ENCODE results near the gene TMEM259. TPM values are rescaled to one million over a fixed set of nuclear protein-coding genes. Genes with fewer than 3 reads are reported as not detected.

The TMEM259 gene
- total and polyA plus RNA-seq, 9 of the 15 experiments (the other 6 are each of a cell fraction or from before 2014, with no cell fraction given): 0.52 to 231 (median 63.6) TPM

- no peak for TF ChIP-seq MCM3 (IDR thresholded peaks at IDR 0.05)
- TF ChIP-seq IRF2 (CRISPR knock-in tag; IDR thresholded peaks at IDR 0.05): no peak
- TF ChIP-seq THRAP3 (IDR thresholded peaks at IDR 0.05; ENCODE audit: borderline replicate concordance): no peak
- no peak for TF ChIP-seq RAD21 (CRISPR knock-in tag; conservative IDR thresholded peaks at IDR 0.05 in 1 of 2, IDR thresholded peaks at IDR 0.05 in 1 of 2)
- no peak for TF ChIP-seq KLF6 (CRISPR knock-in tag; IDR thresholded peaks at IDR 0.05; ENCODE audit: borderline replicate concordance)
- TF ChIP-seq ZNF511 (CRISPR knock-in tag; IDR thresholded peaks at IDR 0.05): no peak
- no peak for TF ChIP-seq ADNP (tag; IDR thresholded peaks at IDR 0.05)
- TF ChIP-seq VEZF1 (CRISPR knock-in tag; IDR thresholded peaks at IDR 0.05): peak; percentile 97
- no peak for TF ChIP-seq MXD1 (CRISPR knock-in tag; IDR thresholded peaks at IDR 0.05; ENCODE audit: borderline replicate concordance, poor library complexity, severe bottlenecking)
- TF ChIP-seq NFYB (IDR thresholded peaks at IDR 0.05; ENCODE audit: extremely low read depth, insufficient read length): no peak
- peak; percentile 48; the same call in 1 of the 2 replicates for TF ChIP-seq RB1 (IDR thresholded peaks at IDR 0.05; ENCODE audit: low read depth)
- TF ChIP-seq ZNF639 (CRISPR knock-in tag; conservative IDR thresholded peaks at IDR 0.05 in 1 of 2, IDR thresholded peaks at IDR 0.05 in 1 of 2): 0 out of 4 replicates have a peak, but pooled peaks of 1 of the 2 experiments have one; percentile 50
- TF ChIP-seq HCFC1 (IDR thresholded peaks at IDR 0.05; ENCODE audit: low read depth, low read length): 0 out of 2 replicates have a peak, but pooled peaks have one; percentile 2
- TF ChIP-seq MLLT1 (IDR thresholded peaks at IDR 0.05): peak in 1 of 2 experiments; percentile 56; a peak in 1 of 4 replicates
- peak; percentile 46; the same call in 1 of the 2 replicates for TF ChIP-seq POLR2AphosphoS5 (IDR thresholded peaks at IDR 0.05; ENCODE audit: control insufficient read depth, insufficient read depth, low read depth, low read length)
These were observed 7.4 kb upstream of the TMEM259 start (continued) for GRCh38 chr19:1028062-1028926.
